IPS-11a (cell line): Measurements from ENCODE around the gene CEMIP.

Experiments used
- H3K4me3 ChIP-seq: one replicate; pipeline ENCODE4 v1.5.1; 2013; ENCODE audit warnings: low read depth, low read length, control low read depth

CEMIP gene, protein sequence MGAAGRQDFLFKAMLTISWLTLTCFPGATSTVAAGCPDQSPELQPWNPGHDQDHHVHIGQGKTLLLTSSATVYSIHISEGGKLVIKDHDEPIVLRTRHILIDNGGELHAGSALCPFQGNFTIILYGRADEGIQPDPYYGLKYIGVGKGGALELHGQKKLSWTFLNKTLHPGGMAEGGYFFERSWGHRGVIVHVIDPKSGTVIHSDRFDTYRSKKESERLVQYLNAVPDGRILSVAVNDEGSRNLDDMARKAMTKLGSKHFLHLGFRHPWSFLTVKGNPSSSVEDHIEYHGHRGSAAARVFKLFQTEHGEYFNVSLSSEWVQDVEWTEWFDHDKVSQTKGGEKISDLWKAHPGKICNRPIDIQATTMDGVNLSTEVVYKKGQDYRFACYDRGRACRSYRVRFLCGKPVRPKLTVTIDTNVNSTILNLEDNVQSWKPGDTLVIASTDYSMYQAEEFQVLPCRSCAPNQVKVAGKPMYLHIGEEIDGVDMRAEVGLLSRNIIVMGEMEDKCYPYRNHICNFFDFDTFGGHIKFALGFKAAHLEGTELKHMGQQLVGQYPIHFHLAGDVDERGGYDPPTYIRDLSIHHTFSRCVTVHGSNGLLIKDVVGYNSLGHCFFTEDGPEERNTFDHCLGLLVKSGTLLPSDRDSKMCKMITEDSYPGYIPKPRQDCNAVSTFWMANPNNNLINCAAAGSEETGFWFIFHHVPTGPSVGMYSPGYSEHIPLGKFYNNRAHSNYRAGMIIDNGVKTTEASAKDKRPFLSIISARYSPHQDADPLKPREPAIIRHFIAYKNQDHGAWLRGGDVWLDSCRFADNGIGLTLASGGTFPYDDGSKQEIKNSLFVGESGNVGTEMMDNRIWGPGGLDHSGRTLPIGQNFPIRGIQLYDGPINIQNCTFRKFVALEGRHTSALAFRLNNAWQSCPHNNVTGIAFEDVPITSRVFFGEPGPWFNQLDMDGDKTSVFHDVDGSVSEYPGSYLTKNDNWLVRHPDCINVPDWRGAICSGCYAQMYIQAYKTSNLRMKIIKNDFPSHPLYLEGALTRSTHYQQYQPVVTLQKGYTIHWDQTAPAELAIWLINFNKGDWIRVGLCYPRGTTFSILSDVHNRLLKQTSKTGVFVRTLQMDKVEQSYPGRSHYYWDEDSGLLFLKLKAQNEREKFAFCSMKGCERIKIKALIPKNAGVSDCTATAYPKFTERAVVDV (N-terminal part only)

GRCh38 chr15:80778964-80779657 lies at the start of gene CEMIP:
TSS of gene CEMIP (plus strand) at chr15:80779370. CDS start at chr15:80873880, 94,510 bp downstream.
- peak within 1 kb of the TSS; percentile 37 for H3K4me3 ChIP-seq

GRCh38 chr15:80730387-80730786 lies 48.8 kb upstream of the CEMIP start:
- H3K4me3 ChIP-seq, result no peak overlapping the region

DNA sequence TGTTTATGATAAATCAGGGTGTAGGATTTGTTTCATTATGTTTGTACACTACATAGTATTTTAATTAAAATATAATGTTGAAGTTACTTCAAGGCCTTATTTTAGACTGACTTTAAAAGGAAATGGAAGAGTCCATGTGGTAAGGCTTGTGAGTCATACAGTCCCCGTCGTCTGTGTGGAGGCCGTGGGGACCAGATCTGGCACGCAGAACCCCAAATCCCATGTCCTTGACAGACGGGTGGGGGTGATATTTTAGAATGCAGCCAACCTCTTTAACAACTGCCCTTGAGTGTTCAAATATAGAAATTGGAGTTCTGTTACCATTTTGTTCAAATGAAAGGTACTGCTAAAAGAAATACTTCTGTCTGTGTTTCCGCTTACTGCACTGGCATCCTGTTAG lies 48.2 kb upstream of the CEMIP start:
- H3K4me3 ChIP-seq, result no peak overlapping the region

GRCh38 chr15:80732167-80732566 lies 47.0 kb upstream of the CEMIP start:
- no peak overlapping the region for H3K4me3 ChIP-seq

DNA sequence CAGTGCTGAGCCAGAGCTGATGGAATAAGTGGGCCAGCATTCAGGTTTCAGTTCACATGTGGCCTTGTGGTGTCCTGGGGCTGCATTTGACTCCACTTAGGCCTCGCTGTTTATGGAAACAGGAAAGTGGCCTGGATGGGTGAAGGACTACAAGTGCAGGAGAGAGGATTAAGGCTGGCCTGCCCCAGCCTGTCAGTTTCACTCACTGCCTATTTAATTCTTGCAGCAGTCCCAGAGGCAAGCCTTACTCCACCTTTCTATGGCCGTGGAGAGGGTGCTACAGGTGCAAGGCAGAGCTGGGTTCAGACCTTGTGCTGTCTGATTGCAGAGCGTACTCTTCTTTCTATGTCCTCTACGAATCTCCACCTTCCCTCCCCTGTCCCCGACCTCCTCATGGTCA lies 46.4 kb upstream of the CEMIP start:
- H3K4me3 ChIP-seq, result no peak overlapping the region

DNA sequence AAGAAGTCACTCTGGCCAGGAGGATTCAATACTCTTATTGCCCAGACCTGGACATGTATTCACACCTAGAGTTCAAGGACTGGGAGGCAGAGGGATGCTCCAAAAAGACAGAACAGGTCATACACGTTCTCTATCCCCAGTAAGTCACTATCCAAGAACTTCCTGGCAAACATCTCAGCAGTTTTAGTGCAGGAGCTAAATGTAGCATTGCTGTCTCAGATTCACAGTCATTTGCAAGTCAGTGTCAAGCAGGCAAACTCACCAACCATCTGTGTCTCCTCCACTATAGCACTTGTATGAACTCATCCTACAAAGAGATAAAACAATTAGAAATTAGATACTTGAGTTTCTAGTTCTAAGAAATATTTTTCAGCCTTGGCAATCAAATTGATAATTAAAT lies 45.7 kb upstream of the CEMIP start:
- H3K4me3 ChIP-seq, result no peak overlapping the region

DNA sequence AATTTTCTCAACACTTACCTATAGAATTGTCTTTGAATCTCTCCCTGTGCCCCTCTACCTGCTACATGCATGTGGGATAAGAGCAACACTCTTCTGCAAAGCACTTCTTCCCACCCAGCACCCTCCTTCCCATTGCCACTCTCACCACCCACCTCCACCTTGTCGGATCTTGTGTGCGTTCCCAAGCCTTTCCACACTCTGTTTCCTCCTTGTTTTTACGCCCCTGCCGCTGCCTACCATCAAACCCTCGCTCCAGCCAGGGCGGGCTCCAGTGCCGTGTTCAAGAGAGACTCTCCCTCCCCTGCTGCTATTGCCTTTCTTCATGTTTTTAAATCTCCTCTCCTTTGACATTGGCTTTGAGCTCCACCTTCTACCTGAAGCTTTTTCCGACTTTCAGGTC lies 43.8 kb upstream of the CEMIP start:
- no peak overlapping the region for H3K4me3 ChIP-seq

- no peak overlapping the region for H3K4me3 ChIP-seq
Observed at GRCh38 chr15:80736560-80736959, 42.6 kb upstream of the CEMIP start.

DNA sequence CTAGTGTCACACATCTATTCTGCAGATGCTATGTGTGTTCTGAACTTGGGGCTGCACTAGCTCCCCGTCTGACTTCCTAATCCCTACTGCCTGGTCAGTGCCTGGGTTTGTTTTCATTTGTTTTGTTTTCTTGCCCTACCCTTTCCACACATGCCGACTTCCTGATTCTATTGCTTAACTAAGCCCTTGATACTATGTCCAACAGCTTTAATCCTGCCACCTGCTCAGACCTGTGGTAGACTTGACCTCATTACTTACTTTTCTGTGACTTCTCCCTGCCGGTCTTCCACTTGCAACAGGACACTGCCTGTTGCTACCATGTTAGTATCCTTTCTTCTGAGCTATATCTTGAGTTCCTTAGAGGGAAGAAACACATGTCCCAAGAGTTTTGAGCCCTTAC lies 39.3 kb upstream of the CEMIP start:
- H3K4me3 ChIP-seq, result no peak overlapping the region

- no peak overlapping the region for H3K4me3 ChIP-seq
Observed at GRCh38 chr15:80742081-80742480, 37.1 kb upstream of the CEMIP start.

- no peak overlapping the region for H3K4me3 ChIP-seq
Observed at GRCh38 chr15:80743189-80743833, 35.9 kb upstream of the CEMIP start.

DNA sequence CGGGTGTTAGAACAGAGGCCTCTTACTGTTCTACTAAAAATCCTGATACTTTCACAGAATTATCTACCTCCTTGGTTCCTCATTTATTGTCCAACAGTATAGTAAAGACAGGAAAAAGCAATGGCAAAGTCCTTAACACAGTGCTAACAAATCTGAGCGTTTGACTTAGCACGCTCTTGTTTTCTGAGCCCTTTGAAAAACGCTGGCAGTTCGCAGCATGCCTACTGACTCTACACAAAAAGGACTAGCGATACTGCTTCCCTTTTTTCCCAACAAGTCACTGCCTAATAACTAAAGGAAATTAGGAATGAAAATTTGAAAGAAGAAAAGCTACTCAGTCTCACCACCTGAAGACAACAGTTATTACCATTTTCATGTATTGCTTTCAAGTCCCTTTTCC lies 34.8 kb upstream of the CEMIP start:
- no peak overlapping the region for H3K4me3 ChIP-seq

GRCh38 chr15:80744826-80745225 lies 34.3 kb upstream of the CEMIP start:
- no peak overlapping the region for H3K4me3 ChIP-seq

DNA sequence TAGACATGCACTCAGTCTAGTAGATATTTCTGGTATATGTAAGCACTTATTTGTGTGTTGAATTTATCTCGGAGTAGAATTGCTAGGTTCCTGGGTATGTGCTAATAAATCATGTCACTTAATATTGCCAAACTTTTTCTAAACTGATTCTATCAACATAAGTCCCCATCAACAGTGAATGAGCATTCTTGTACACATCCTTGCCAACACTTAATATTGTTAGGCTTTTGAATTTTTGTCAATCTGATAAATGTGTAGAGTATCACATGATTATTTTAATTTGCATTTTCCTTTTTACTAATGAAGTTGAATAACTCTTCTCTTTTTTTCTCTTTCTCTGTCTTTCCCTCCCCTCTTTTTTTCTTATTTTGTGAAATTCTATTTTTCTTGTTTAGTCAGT lies 33.3 kb upstream of the CEMIP start:
- no peak overlapping the region for H3K4me3 ChIP-seq

GRCh38 chr15:80747317-80748053 lies 31.7 kb upstream of the CEMIP start:
- no peak overlapping the region for H3K4me3 ChIP-seq

DNA sequence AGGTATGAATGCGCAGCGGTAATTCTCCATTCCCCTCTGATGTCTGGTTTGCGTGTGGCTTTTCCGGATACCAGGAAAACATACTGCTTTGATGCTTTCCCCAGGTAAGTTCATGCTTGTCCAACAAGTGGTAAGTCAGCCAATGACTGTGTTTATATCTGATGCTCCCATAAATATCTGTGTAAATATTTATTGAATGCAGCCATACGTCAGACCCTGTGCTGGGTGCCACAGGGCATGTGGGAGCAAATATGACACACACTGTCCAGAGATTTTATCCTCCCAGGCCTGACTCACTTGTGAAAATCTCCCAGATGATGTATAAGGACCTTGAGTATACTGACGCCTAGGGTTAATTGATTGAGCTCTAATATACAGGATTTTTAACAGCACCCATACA lies 29.6 kb upstream of the CEMIP start:
- H3K4me3 ChIP-seq, result no peak overlapping the region

DNA sequence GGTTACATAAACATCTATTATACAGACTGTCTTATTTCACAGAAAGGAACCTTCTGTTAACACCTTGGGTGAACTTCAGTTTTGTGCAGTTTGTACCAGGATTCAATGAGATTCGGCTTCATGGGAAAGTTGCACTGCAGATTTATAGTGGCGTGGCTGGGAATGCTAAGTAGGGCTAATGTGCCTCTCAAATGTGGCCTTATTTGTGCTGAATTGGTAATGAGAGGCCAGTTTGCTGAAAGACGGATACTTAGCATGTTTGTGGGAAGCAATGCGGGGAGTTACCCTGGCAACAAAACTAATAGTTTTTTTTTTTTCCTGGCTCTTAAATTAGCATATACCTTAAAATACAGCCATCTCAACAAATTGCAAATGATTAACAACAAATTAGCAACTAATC lies 28.6 kb upstream of the CEMIP start:
- no peak overlapping the region for H3K4me3 ChIP-seq

GRCh38 chr15:80752204-80752603 lies 27.0 kb upstream of the CEMIP start:
- H3K4me3 ChIP-seq, result no peak overlapping the region

- H3K4me3 ChIP-seq, result no peak overlapping the region
Observed at GRCh38 chr15:80753161-80753560, 26.0 kb upstream of the CEMIP start.

GRCh38 chr15:80754014-80754413 lies 25.2 kb upstream of the CEMIP start:
- H3K4me3 ChIP-seq, result no peak overlapping the region
